ENCODE results near the gene CDH12.

- TF ChIP-seq POLR2A (IDR thresholded peaks at IDR 0.05), result no peak
- TF ChIP-seq CTCF (IDR thresholded peaks at IDR 0.05), result no peak
- no peak for TF ChIP-seq POLR2AphosphoS5 (IDR thresholded peaks at IDR 0.05)
- no peak for TF ChIP-seq EP300 (IDR thresholded peaks at IDR 0.05)
Observed at GRCh38 chr5:22699319-22699718, 153.8 kb downstream of the CDH12 start.

All from gastroesophageal sphincter (tissue), 3 donors.